Body of pancreas (tissue), 4 donors: Measurements from ENCODE around the gene MAP2K5. TPM values are rescaled to one million over a fixed set of nuclear protein-coding genes. Genes with fewer than 3 reads are reported as not detected.

Experiments used
- ATAC-seq: fragments of 150-250 bp; one replicate; pipeline ENCODE4 v1.9.1; 2016
- DNase-seq, 4 donors: peaks; one replicate each; pipeline ENCODE4 v3.0.0-alpha.2; 2019
- H3K27ac ChIP-seq, 4 donors: fragments of 200-600 bp; sonication (generic); 1 replicate in 3 of 4; 2 replicates in 1 of 4; pipeline versions ENCODE4 v1.5.1 to v1.6.1; 2016 to 2019; ENCODE audit warnings: mild to moderate bottlenecking in 1 of 4, mixed read lengths in 1 of 4, moderate library complexity in 1 of 4
- H3K27me3 ChIP-seq, 2 donors: fragments of 200-600 bp; sonication (generic); one replicate each; pipeline ENCODE4 v1.6.0; 2016; ENCODE audit warnings: mild to moderate bottlenecking in 1 of 2
- H3K36me3 ChIP-seq, 2 donors: fragments of 200-600 bp; sonication (generic); replicated peaks in 1 of 2; 2 replicates each; pipeline ENCODE4 v1.5.1; 2016; ENCODE audit warnings: low read depth in 2 of 2; ENCODE audit not compliant: insufficient read depth in 1 of 2
- H3K4me1 ChIP-seq: fragments of 200-600 bp; sonication (generic); one replicate; pipeline ENCODE4 v1.6.0; 2016
- H3K4me3 ChIP-seq, 2 donors: fragments of 200-600 bp; sonication (generic); 1 replicate in 1 of 2; 2 replicates in 1 of 2; pipeline ENCODE4 v1.5.1; 2016 to 2019
- H3K9me3 ChIP-seq, 3 donors: fragments of 200-600 bp; sonication (generic); 1 replicate in 2 of 3; 2 replicates in 1 of 3; pipeline ENCODE4 v1.5.1; 2016
- POLR2A ChIP-seq, 3 donors: fragments of 450-650 bp; IDR thresholded peaks; one replicate each; pipeline ENCODE4 v1.6.1; 2016; ENCODE audit warnings: antibody characterized with exemption in 3 of 3, mild to moderate bottlenecking in 2 of 3
- WGBS, 2 donors: methylation state at CpG; one replicate each; pipeline ENCODE4 v1.1.5; 2017; 5-methylcytosine and 5-hydroxymethylcytosine counted together
- intact Hi-C: fragments of 100-400 bp; cut with DNase I; formaldehyde crosslinking; loops from one replicate; pipeline ENCODE4 v1.15.1; 2023
- total RNA-seq, 2 donors: library from RNA; depleted of rRNA; stranded (reverse); fragments of >200 nt; gene quantifications; one replicate each; pipeline ENCODE4 v1.1.0, GENCODE V29; 2016
- TF ChIP-seq, protein P1 (sequence below), 7 experiments: fragments of 450-650 bp in 4 of 7; fragments of 200-600 bp in 3 of 7; sonication (generic) in 3 of 7; IDR thresholded peaks; one replicate each; pipeline ENCODE4 v1.5.1; 2016 to 2019; ENCODE audit warnings: antibody characterized with exemption in 7 of 7

MAP2K5 gene
- total RNA-seq, 2 donors from 2014 or later: 2.6 to 10.9 TPM

DNA sequence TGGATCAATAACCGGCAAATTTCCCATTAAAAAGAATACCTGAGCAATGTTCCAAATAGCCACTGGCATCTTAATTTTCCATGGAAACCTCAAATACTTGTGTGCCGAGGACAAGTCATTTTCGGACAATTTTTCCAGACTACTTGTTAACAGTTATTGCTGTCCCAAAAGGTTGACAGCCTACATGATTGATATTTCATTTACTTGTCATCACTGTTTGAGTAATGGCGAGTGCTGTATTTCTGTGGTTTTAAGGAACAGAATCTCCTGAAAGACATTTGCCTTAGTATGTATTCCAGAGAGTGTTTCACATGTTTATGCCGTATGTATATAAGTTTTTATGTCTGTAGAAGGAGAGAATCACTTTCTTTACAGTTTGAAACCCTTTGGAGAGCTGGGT, 36.7 kb downstream of the MAP2K5 start:
- DNase-seq (no peak), ATAC-seq (no peak)
- WGBS, 2 donors: 92 to 97% methylated on average over 5 of the region's 5 CpGs
- Histone ChIP-seq H3K36me3 (no peaks in the 10 kb centered on the region), H3K9me3 (no peaks in the 10 kb centered on the region), H3K27ac (no peak overlapping the region), H3K27me3 (no peaks in the 10 kb centered on the region), H3K4me1 (no peaks in the 10 kb centered on the region), H3K4me3 (no peak overlapping the region)
- intact Hi-C loops: no loop called here
- no peak for TF ChIP-seq POLR2A (IDR thresholded peaks at IDR 0.05)
- TF ChIP-seq, protein P1, sequence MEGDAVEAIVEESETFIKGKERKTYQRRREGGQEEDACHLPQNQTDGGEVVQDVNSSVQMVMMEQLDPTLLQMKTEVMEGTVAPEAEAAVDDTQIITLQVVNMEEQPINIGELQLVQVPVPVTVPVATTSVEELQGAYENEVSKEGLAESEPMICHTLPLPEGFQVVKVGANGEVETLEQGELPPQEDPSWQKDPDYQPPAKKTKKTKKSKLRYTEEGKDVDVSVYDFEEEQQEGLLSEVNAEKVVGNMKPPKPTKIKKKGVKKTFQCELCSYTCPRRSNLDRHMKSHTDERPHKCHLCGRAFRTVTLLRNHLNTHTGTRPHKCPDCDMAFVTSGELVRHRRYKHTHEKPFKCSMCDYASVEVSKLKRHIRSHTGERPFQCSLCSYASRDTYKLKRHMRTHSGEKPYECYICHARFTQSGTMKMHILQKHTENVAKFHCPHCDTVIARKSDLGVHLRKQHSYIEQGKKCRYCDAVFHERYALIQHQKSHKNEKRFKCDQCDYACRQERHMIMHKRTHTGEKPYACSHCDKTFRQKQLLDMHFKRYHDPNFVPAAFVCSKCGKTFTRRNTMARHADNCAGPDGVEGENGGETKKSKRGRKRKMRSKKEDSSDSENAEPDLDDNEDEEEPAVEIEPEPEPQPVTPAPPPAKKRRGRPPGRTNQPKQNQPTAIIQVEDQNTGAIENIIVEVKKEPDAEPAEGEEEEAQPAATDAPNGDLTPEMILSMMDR (IDR thresholded peaks at IDR 0.05): no peak

DNA sequence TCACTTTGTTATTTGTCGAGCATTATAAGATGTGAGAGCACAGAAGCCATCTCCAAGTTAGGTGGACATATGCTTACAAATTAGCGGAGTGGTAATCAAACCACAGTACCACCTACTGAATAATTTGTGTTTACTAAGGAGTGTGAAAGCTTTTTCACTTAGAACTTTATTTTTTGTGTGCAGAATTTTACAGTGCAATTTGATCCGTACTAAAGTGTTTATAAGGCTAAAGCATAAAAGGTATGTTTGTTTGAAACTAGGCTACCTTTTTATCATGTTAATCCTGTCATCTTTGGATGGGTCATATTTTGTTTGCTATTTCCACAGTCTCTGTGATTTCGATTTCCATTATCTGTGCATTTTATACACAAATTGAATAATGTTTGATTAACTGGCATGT, 37.5 kb downstream of the MAP2K5 start:
- intact Hi-C loops: no loop called here
- TF ChIP-seq POLR2A (IDR thresholded peaks at IDR 0.05): no peak
- TF ChIP-seq, protein P1 (IDR thresholded peaks at IDR 0.05): no peak
- H3K27ac ChIP-seq: no peak overlapping the region
- H3K9me3 ChIP-seq: no peaks in the 10 kb centered on the region
- ATAC-seq (no peak), DNase-seq (no peak)
- H3K4me3 ChIP-seq: no peak overlapping the region
- WGBS, 2 donors: 84 to 85% methylated on average over 4 of the region's 4 CpGs
- no peaks in the 10 kb centered on the region for H3K27me3 ChIP-seq
- no peaks in the 10 kb centered on the region for H3K4me1 ChIP-seq
- no peaks in the 10 kb centered on the region for H3K36me3 ChIP-seq

DNA sequence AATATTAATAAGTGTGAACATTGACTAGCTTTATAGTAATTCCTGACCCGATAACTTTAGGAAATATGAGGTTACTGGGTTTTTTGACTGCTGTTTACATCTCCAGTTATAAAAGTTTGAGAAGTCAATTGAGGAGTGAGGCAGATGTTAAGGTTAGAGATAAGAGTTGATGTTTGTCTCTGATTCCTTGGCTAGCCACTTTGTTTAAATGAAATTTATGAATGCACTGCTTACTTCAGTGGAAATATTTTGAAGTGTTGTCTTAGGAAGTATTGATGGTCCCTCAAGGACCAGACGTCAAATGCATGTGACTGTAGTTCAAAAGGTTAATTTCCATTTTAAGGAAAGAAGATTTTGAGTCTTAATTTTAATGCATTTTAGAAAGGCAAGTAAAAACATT, 41.7 kb downstream of the MAP2K5 start:
- Histone ChIP-seq H3K27ac (no peak overlapping the region), H3K9me3 (no peaks in the 10 kb centered on the region), H3K4me3 (no peak overlapping the region), H3K27me3 (no peaks in the 10 kb centered on the region), H3K4me1 (no peaks in the 10 kb centered on the region), H3K36me3 (peaks cover 2 to 9% of the 10 kb centered on the region in 2 donors)
- TF ChIP-seq, protein P1 (IDR thresholded peaks at IDR 0.05): no peak
- TF ChIP-seq POLR2A (IDR thresholded peaks at IDR 0.05): no peak
- 84 to 93% methylated on average over 2 of the region's 2 CpGs for WGBS, 2 donors
- ATAC-seq: no peak
- no peak for DNase-seq
- intact Hi-C loops: no loop called here

DNA sequence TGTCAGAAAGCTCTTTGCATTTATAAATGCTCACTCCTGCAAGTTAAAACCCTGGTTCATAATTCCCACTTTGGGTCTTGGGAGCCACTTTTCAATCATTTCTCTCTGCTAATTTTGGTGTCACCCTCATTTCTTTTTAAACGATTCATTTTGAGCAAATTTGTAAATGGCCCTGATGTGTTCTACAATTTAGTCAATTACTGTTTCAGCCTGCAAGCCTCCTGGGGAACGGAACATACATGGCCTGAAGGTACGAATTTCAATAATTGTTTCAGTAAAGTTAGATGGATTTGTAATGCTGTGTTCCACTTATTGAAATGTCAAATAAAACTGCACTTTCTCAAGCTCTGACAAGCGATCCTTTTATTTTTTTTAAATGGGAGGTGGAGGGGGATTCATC, 43.2 kb downstream of the MAP2K5 start:
- TF ChIP-seq, protein P1 (IDR thresholded peaks at IDR 0.05): no peak
- no peak for TF ChIP-seq POLR2A (IDR thresholded peaks at IDR 0.05)
- H3K27ac ChIP-seq: no peak overlapping the region
- H3K27me3 ChIP-seq: no peaks in the 10 kb centered on the region
- H3K9me3 ChIP-seq: no peaks in the 10 kb centered on the region
- no peak for DNase-seq
- H3K4me3 ChIP-seq: no peak overlapping the region
- no peaks in the 10 kb centered on the region for H3K4me1 ChIP-seq
- intact Hi-C loops: no loop called here
- ATAC-seq: no peak
- 98 to 99% methylated on average over 4 of the region's 4 CpGs for WGBS, 2 donors
- peaks cover 2 to 9% of the 10 kb centered on the region in 2 donors for H3K36me3 ChIP-seq

DNA sequence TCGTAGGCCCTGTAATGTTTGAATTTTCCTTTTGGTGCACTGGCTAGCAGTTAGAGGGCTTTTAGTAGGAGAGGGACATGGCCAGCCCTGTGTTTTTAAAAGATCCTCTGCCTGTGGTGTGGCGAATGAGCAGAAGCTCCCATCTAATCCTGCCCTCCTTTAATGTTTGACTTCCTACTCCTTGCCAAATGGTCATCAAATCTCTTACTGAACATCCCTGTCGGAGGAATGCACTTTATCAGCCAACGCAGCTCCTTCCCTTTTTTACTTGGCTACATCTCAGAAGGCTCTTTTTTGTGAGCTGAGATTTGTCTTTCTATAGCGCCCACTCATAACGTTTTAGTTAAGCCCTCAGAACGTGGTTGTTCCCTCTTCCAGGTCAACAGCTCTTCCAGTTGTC, 44.8 kb downstream of the MAP2K5 start:
- Histone ChIP-seq H3K4me3 (no peak overlapping the region), H3K36me3 (peaks cover 2 to 9% of the 10 kb centered on the region in 2 donors), H3K27me3 (no peaks in the 10 kb centered on the region), H3K4me1 (no peaks in the 10 kb centered on the region), H3K9me3 (no peaks in the 10 kb centered on the region), H3K27ac (no peak overlapping the region)
- TF ChIP-seq, protein P1 (IDR thresholded peaks at IDR 0.05): no peak
- TF ChIP-seq POLR2A (IDR thresholded peaks at IDR 0.05): no peak
- DNase-seq: no peak
- intact Hi-C loops: no loop called here
- 87 to 91% methylated on average over 7 of the region's 7 CpGs for WGBS, 2 donors
- no peak for ATAC-seq
